Osteoblast (primary cell): ENCODE measurements around the gene PAX2. TPM values are rescaled to one million over a fixed set of nuclear protein-coding genes. Genes with fewer than 3 reads are reported as not detected.

Experiments
- DNase-seq: peaks from one replicate; pipeline ENCODE4 v3.0.0; 2011; ENCODE audit warnings: low spot score, mixed read lengths; ENCODE audit not compliant: insufficient read length; ENCODE audit errors: missing footprints
- H2AFZ ChIP-seq: 2 replicates; pipeline ENCODE4 v1.6.0; 2011; ENCODE audit warnings: mild to moderate bottlenecking, low read length
- H3K27ac ChIP-seq: 2 replicates; pipeline ENCODE4 v1.5.1; 2011; ENCODE audit warnings: mild to moderate bottlenecking, low read depth, low read length, moderate library complexity
- H3K27me3 ChIP-seq: 2 replicates; pipeline ENCODE4 v1.6.0; 2012; ENCODE audit warnings: mild to moderate bottlenecking, control low read depth, inconsistent platforms, low read length, moderate library complexity; ENCODE audit not compliant: insufficient read depth
- H3K36me3 ChIP-seq: 2 replicates; pipeline ENCODE4 v1.5.1; 2011; ENCODE audit warnings: mild to moderate bottlenecking, low read length, control low read depth, moderate library complexity; ENCODE audit not compliant: insufficient read depth
- H3K4me1 ChIP-seq: 2 replicates; pipeline ENCODE4 v1.5.1; 2011; ENCODE audit warnings: mild to moderate bottlenecking, low read length, control low read depth, moderate library complexity; ENCODE audit not compliant: insufficient read depth
- H3K4me2 ChIP-seq: 2 replicates; pipeline ENCODE4 v1.6.0; 2011; ENCODE audit warnings: mild to moderate bottlenecking, low read length; ENCODE audit not compliant: insufficient read depth
- H3K4me3 ChIP-seq: fragments of 200-600 bp; sonication (generic); 3 replicates; pipeline ENCODE4 v1.5.1; 2012; ENCODE audit warnings: mild to moderate bottlenecking, low read length, inconsistent platforms; ENCODE audit not compliant: insufficient read depth
- H3K79me2 ChIP-seq: 2 replicates; pipeline ENCODE4 v1.6.0; 2012; ENCODE audit warnings: mild to moderate bottlenecking, low read length, control low read depth, inconsistent platforms; ENCODE audit not compliant: insufficient read depth
- H3K9me3 ChIP-seq: 2 replicates; pipeline ENCODE4 v1.5.1; 2011; ENCODE audit warnings: low read depth, low read length, control low read depth
- H4K20me1 ChIP-seq: 2 replicates; pipeline ENCODE4 v1.6.0; 2012; ENCODE audit warnings: mild to moderate bottlenecking, low read length, control low read depth; ENCODE audit not compliant: insufficient read depth
- CTCF ChIP-seq: IDR thresholded peaks from 2 replicates; pipeline ENCODE4 v1.5.1; 2011; ENCODE audit warnings: mild to moderate bottlenecking, low read depth, low read length, moderate library complexity; ENCODE audit errors: extremely low read depth
- total RNA-seq: library from RNA; depleted of rRNA; stranded (reverse); fragments of >200 nt; gene quantifications from 2 replicates; pipeline ENCODE4 v1.2.3, GENCODE V29; 2012

Gene PAX2
- total RNA-seq, 1 donor, result not detected

GRCh38 chr10:100748231-100749058 lies 3.1 kb downstream of the PAX2 start:
- Histone ChIP-seq H3K27me3 (peaks cover 92% of the 10 kb centered on the region), H3K4me2 (no peak overlapping the region), H3K4me3 (no peak overlapping the region), H3K36me3 (no peaks in the 10 kb centered on the region), H2AFZ (no peak overlapping the region), H3K79me2 (no peaks in the 10 kb centered on the region), H3K4me1 (no peaks in the 10 kb centered on the region), H3K9me3 (no peaks in the 10 kb centered on the region), H4K20me1 (peaks cover 8% of the 10 kb centered on the region), H3K27ac (no peak overlapping the region)
- TF ChIP-seq CTCF, result no peak
- DNase-seq, result peak; percentile 82

DNA sequence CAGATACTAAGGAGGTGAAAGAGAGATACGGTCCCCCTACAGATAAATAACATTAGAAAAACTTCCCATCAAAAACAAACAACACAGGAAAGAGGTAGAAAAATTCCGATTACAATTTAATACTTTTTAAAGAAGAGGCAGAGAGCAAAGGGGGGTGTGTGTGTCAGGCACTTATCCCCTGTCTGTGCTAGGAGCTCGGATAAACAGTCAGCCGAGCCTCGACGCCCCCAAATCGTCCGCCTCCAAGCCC lies 3.6 kb downstream of the PAX2 start:
- no peak overlapping the region for H3K27ac ChIP-seq
- TF ChIP-seq CTCF, result no peak
- no peaks in the 10 kb centered on the region for H3K9me3 ChIP-seq

GRCh38 chr10:100749309-100750217 lies 4.2 kb downstream of the PAX2 start:
- no peaks in the 10 kb centered on the region for H3K36me3 ChIP-seq
- no peaks in the 10 kb centered on the region for H3K9me3 ChIP-seq
- H3K79me2 ChIP-seq, result no peaks in the 10 kb centered on the region
- peaks cover 91% of the 10 kb centered on the region for H3K27me3 ChIP-seq
- no peaks in the 10 kb centered on the region for H3K4me1 ChIP-seq
- no peak for TF ChIP-seq CTCF
- no peak overlapping the region for H3K27ac ChIP-seq
- H2AFZ ChIP-seq, result no peak overlapping the region
- peak; percentile 76 for DNase-seq
- no peak overlapping the region for H3K4me2 ChIP-seq
- H3K4me3 ChIP-seq, result no peak overlapping the region
- H4K20me1 ChIP-seq, result peaks cover 2% of the 10 kb centered on the region

More for the DNA sequence above, 3.6 kb downstream of the PAX2 start:
- H3K36me3 ChIP-seq, result no peaks in the 10 kb centered on the region
- no peak for DNase-seq
- peaks cover 91% of the 10 kb centered on the region for H3K27me3 ChIP-seq
- no peaks in the 10 kb centered on the region for H3K4me1 ChIP-seq
- no peaks in the 10 kb centered on the region for H3K79me2 ChIP-seq
- H4K20me1 ChIP-seq, result peaks cover 3% of the 10 kb centered on the region
- H2AFZ ChIP-seq, result no peak overlapping the region
- no peak overlapping the region for H3K4me3 ChIP-seq
- H3K4me2 ChIP-seq, result no peak overlapping the region
